PC-9 (cell line): ENCODE measurements around the gene ASIC3. TPM values are rescaled to one million over a fixed set of nuclear protein-coding genes. Genes with fewer than 3 reads are reported as not detected.

Experiments used
- BruUV-seq: library from RNA; stranded (reverse); fragments of 400-500 nt; replicated peaks from 2 replicates; lab custom pipeline; 2021; lab: Mats Ljungman, UMichigan
- CTCF ChIA-PET: fragments of 300-600 bp; sonication (Branson Sonifier 250); formaldehyde crosslinking; loops from one replicate; lab custom pipeline; 2022; ENCODE audit warnings: antibody characterized with exemption; lab: Charles Lee
- POLR2A ChIA-PET: fragments of 300-600 bp; sonication (Branson Sonifier 250); formaldehyde crosslinking; loops from one replicate; lab custom pipeline; 2022; ENCODE audit warnings: antibody characterized with exemption; ENCODE audit not compliant: unreplicated experiment; lab: Charles Lee
- DNase-seq, 2 experiments: peaks; one replicate each; pipeline versions ENCODE4 v3.0.0 to v3.0.0-alpha.2; 2015 to 2022; ENCODE audit warnings: mixed read lengths in 1 of 2
- H2AFZ ChIP-seq: fragments of 200-600 bp; sonication (generic); 2 replicates; pipeline ENCODE4 v1.8.1; 2017; ENCODE audit warnings: antibody characterized with exemption
- H3F3A ChIP-seq: fragments of 200-600 bp; sonication (generic); 2 replicates; pipeline ENCODE4 v1.8.1; 2017; ENCODE audit warnings: antibody characterized with exemption, mild to moderate bottlenecking, low read depth; ENCODE audit not compliant: insufficient read depth
- H3K27ac ChIP-seq: fragments of 200-600 bp; sonication (generic); 2 replicates; pipeline ENCODE4 v1.6.1; 2016; ENCODE audit warnings: mixed run types
- H3K27me3 ChIP-seq: fragments of 200-600 bp; sonication (generic); 2 replicates; pipeline ENCODE4 v1.6.1; 2016; ENCODE audit warnings: low read depth, mixed run types; ENCODE audit not compliant: insufficient read depth
- H3K36me3 ChIP-seq: fragments of 200-600 bp; sonication (generic); 2 replicates; pipeline ENCODE4 v1.6.1; 2016; ENCODE audit warnings: low read depth, mixed run types
- H3K4me1 ChIP-seq: fragments of 200-600 bp; sonication (generic); replicated peaks from 2 replicates; pipeline ENCODE4 v1.6.1; 2016; ENCODE audit warnings: mixed run types; ENCODE audit not compliant: insufficient read depth
- H3K4me2 ChIP-seq: fragments of 200-600 bp; sonication (generic); 2 replicates; pipeline ENCODE4 v1.6.1; 2017; ENCODE audit warnings: mixed run types
- H3K4me3 ChIP-seq: fragments of 200-600 bp; sonication (generic); 2 replicates; pipeline ENCODE4 v1.6.1; 2016; ENCODE audit warnings: mixed run types
- H3K79me2 ChIP-seq: fragments of 200-600 bp; sonication (generic); 2 replicates; pipeline ENCODE4 v1.6.1; 2017; ENCODE audit warnings: low read depth, mixed run types
- H3K9me2 ChIP-seq: fragments of 200-600 bp; sonication (generic); 2 replicates; pipeline ENCODE4 v1.8.1; 2017; ENCODE audit warnings: mild to moderate bottlenecking; ENCODE audit not compliant: insufficient read depth
- H3K9me3 ChIP-seq: fragments of 200-600 bp; sonication (generic); 2 replicates; pipeline ENCODE4 v1.8.1; 2016; ENCODE audit warnings: low read depth; ENCODE audit not compliant: insufficient read depth
- H4K20me1 ChIP-seq: fragments of 200-600 bp; sonication (generic); 2 replicates; pipeline ENCODE4 v1.8.1; 2017; ENCODE audit not compliant: insufficient read depth
- EZH2 ChIP-seq: fragments of 200-600 bp; sonication (generic); IDR thresholded peaks from 2 replicates; pipeline ENCODE4 v1.8.0; 2017; ENCODE audit warnings: antibody characterized with exemption, low read depth
- intact Hi-C: fragments of 100-400 bp; cut with micrococcal nuclease; formaldehyde crosslinking; loops from one replicate; pipeline ENCODE4 v1.10.0; 2022; ENCODE audit not compliant: unreplicated experiment
- total RNA-seq: library from RNA; stranded (reverse); gene quantifications from 2 replicates; pipeline ENCODE4 v1.2.3, GENCODE V29; 2021
- TF ChIP-seq, protein P1 (sequence below): fragments of 200-600 bp; sonication (generic); conservative IDR thresholded peaks from 2 replicates; pipeline ENCODE4 v1.6.1; 2017; ENCODE audit warnings: mixed run types, antibody characterized with exemption, mild to moderate bottlenecking, moderate library complexity

Gene ASIC3
- total RNA-seq, 1 experiment from 2014 or later: 10.5 TPM

DNA sequence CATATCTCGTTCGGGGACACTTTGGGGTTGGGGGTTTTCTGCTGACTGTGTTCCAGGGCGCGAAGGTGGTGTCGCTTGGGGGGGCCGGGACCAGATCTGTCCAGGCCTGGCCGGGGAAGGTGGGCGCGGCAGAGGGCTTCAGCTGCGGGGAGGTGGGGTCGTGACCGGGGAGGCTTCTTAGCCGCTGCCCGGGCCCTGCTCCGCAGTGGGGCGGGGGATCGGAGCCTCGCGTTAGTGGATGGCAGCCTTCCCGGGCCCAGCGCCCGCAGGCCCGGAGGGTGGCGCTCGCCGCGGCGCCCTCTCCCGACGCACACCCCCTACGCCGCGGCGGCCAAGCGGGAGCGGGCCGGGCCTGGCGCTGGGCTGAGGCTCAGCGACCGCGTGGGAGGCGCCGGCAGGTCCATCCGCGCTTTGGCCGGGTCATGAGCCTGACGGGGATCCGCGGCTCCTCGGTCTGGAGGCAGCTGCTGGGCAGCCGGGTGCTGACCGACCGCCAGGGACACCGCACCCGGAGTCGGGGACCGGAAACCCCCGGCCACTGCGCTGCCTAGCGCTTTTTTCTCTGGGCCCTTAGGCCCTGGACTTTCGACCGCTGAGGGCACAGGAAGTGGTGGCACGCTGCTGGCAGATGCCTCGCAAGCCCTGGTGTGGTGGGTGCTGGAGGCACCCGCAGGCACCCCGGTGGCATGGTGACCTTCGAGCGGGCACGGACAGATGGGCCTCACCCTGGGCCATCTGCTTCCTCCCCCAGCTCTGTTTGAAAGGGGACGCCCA lies 39.1 kb downstream of the ASIC3 start:
- H3K79me2 ChIP-seq: peaks cover 63% of the 10 kb centered on the region
- no peaks in the 10 kb centered on the region for H3K36me3 ChIP-seq
- ChIA-PET CTCF (interaction anchor here (1.2 to 1.9 kb wide), 2 partner anchors 23 to 59 kb away, joined by 3 to 4 read pairs; partner anchors contain the start of gene ABCB8), POLR2A (no interaction called here)
- intact Hi-C loops: loop anchor here (2.0 to 10.0 kb wide), 2 partner anchors 25 to 113 kb away; partner anchors contain the start of gene KCNH2
- peak overlapping the region; percentile 98 for H3K4me2 ChIP-seq
- H3F3A ChIP-seq: peaks cover 19% of the 10 kb centered on the region; the same call in 1 of the 2 replicates
- H3K4me3 ChIP-seq: peak overlapping the region; percentile 100
- TF ChIP-seq, protein P1, sequence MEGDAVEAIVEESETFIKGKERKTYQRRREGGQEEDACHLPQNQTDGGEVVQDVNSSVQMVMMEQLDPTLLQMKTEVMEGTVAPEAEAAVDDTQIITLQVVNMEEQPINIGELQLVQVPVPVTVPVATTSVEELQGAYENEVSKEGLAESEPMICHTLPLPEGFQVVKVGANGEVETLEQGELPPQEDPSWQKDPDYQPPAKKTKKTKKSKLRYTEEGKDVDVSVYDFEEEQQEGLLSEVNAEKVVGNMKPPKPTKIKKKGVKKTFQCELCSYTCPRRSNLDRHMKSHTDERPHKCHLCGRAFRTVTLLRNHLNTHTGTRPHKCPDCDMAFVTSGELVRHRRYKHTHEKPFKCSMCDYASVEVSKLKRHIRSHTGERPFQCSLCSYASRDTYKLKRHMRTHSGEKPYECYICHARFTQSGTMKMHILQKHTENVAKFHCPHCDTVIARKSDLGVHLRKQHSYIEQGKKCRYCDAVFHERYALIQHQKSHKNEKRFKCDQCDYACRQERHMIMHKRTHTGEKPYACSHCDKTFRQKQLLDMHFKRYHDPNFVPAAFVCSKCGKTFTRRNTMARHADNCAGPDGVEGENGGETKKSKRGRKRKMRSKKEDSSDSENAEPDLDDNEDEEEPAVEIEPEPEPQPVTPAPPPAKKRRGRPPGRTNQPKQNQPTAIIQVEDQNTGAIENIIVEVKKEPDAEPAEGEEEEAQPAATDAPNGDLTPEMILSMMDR: 0 out of 2 replicates have a peak, but pooled peaks have one; percentile 22
- no peak for TF ChIP-seq EZH2
- no peaks in the 10 kb centered on the region for H3K9me2 ChIP-seq
- peak overlapping the region; percentile 41; the same call in 1 of the 2 replicates for H3K27ac ChIP-seq
- H2AFZ ChIP-seq: peak overlapping the region; percentile 91
- no peaks in the 10 kb centered on the region for H3K27me3 ChIP-seq
- no TSS peak for BruUV-seq
- DNase-seq: peak in 1 of 2 experiments; percentile 63
- peaks cover 36% of the 10 kb centered on the region for H3K4me1 ChIP-seq
- no peaks in the 10 kb centered on the region for H3K9me3 ChIP-seq
- H4K20me1 ChIP-seq: peaks cover 44% of the 10 kb centered on the region

DNA sequence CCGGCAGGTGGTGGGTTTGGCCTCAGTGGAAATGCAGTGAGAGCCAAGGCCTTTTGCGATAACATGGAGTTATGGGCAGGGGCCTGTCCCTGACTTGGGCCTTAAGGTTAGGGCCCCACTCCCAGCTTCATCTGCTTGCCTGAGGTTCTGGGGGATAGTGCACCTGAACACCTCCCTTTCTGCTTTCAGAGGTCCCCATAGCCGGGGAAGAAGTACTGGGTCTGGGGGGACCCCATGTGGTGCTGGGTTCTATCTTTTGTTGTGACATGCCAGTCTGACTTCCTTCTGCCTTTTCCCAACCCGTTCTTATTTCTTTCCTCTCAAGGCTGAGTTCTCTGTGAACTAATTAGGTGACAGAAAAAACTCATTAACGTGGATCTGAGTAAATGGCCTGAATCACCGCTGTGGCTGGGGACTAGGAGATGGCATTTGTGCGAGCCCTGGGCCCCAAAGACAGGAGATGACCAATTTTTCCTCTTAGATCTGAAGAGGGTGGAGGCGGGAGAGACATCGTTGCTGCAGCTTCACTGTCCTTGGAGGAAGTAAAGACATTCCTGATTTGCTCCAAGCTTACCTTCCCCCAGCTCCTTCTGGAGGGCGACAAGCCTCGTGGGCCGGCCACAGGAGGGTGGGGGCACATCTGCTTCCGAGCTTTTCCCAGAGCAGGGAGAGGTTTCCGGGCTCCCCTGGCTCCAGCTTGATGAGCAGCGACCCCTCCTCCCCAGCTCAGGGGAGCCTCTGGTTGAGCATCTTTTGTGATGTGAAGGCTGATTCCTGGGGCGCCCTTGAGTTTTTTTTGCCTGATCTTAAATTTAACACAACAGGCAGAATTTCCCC lies 39.9 kb downstream of the ASIC3 start:
- no peaks in the 10 kb centered on the region for H3K27me3 ChIP-seq
- BruUV-seq: TSS peak; percentile 34
- H3K4me2 ChIP-seq: peak overlapping the region; percentile 98
- H2AFZ ChIP-seq: peak overlapping the region; percentile 91
- POLR2A ChIA-PET: no interaction called here
- CTCF ChIA-PET: interaction anchor here (1.2 to 1.9 kb wide), 2 partner anchors 23 to 60 kb away, joined by 3 to 4 read pairs; partner anchors contain the start of gene ABCB8
- intact Hi-C loops: loop anchor here (10.0 kb wide), 1 partner anchor 113 kb away; the partner anchor contains the start of gene KCNH2
- H3K9me3 ChIP-seq: no peaks in the 10 kb centered on the region
- H3K4me3 ChIP-seq: peak overlapping the region; percentile 100
- H3K9me2 ChIP-seq: no peaks in the 10 kb centered on the region
- H3K27ac ChIP-seq: peak overlapping the region; percentile 41; the same call in 1 of the 2 replicates
- no peak for DNase-seq
- peaks cover 52% of the 10 kb centered on the region for H4K20me1 ChIP-seq
- H3K4me1 ChIP-seq: peaks cover 34% of the 10 kb centered on the region
- peaks cover 23% of the 10 kb centered on the region; the same call in 1 of the 2 replicates for H3F3A ChIP-seq
- H3K79me2 ChIP-seq: peaks cover 64% of the 10 kb centered on the region
- no peaks in the 10 kb centered on the region for H3K36me3 ChIP-seq
- TF ChIP-seq, protein P1: no peak
- TF ChIP-seq EZH2: no peak
